GDM1 (cell line): ENCODE measurements around the gene LAG3.

ENCODE experiments used
- DNase-seq: peaks from one replicate; lab custom pipeline; 2025; lab: John Stamatoyannopoulos, UW

The LAG3 gene

DNA sequence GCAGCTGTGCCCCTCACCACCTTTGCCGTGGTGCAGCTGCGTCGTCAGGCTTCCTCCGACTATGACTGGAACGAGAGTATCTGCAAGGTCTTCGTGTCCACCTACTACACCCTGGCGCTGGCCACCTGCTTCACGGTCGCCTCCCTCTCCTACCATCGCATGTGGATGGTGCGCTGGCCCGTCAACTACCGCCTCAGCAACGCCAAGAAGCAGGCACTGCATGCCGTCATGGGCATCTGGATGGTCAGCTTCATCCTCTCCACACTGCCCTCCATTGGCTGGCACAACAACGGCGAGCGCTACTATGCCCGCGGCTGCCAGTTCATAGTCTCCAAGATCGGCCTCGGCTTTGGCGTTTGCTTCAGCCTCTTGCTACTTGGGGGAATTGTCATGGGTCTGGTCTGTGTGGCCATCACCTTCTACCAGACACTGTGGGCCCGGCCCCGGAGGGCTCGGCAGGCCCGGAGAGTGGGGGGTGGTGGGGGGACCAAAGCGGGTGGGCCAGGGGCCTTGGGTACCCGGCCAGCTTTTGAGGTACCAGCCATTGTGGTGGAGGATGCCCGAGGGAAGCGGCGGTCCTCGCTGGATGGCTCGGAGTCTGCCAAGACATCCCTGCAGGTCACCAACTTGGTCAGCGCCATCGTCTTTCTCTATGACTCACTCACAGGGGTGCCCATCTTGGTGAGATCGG lies 51.9 kb downstream of the LAG3 start:
- DNase-seq = no peak

DNA sequence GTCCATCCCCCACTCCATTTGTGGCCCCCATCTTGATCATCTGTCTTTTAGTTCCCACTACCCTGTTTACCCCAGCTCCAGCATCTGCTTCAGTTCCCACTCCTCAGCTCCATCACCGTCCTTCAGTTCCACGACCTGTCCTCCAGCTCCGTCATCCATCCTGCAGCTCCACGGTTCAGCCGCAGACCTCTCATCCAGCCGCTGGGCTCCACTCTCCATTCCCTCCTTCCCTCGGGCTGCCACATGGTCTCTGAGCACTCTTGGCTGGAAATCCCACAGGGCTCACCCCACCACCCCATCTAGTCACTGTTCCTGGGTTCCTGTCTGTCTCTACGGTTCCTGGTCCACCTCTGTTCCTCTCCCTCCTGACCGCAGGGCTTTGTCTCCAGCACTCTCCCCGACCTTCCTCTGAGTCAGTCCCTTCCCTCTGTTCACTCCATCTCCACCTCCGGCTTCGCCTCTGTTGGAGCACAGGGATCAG lies 52.6 kb downstream of the LAG3 start:
- DNase-seq = no peak

- DNase-seq = peak; percentile 67
Measured at GRCh38 chr12:6825398-6826124, 53.2 kb downstream of the LAG3 start.

DNA sequence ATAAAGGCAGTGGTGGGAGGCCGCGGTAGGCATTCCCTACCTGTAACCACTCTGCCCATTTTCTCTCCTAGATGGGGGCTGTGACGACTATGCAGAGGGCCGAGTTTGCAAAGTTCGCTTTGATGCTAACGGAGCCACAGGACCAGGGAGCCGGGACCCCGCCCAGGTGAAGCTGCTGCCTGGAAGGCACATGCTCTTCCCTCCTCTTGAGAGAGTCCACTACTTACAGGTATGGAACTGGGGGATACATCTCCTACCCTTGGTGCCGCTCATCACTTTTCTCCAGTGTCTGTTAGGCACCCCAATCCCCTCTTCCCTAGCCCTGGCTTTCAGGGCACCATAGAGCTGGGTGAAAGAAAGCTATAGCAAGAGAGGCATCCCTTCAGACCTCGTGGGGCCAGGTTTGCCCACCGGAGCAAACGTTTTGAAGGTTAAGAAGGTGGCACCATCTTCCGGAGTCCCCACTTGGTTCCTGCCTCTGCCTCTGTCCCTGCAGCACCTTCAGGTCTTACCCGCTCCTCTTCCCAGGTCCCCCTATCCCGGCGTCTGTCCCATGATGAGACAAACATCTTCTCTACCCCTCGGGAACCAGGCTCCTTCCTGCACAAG lies 53.9 kb downstream of the LAG3 start:
- no peak for DNase-seq

- DNase-seq = no peak
Measured at GRCh38 chr12:6826734-6827436, 54.6 kb downstream of the LAG3 start.

DNA sequence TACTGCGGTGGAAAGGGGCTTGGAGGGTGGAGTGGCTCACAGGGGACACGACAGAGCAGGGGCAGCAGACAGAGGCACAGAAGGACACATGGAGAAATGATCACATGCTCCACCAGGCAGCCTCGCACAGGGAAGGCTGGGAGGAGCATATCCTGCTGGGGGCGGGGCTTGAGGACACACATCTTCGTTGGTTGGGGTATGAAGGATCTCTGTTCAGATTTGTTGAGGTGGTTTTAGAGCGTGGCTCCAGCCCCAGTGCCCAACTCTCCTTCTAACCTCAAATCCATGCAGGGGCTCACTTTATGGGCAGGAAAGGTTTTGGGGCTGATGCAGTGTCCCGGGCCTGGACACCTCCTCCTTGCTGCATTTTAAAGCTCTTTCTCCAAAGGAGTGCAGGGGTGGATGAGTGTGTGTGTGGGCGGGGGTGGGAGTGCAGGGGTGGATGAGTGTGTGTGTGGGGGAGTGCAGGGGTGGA lies 55.2 kb downstream of the LAG3 start:
- peak; percentile 36 for DNase-seq
